Keratinocyte (primary cell): ENCODE measurements around the gene C1RL. TPM values are rescaled to one million over a fixed set of nuclear protein-coding genes. Genes with fewer than 3 reads are reported as not detected.

Source experiments
- DNase-seq: peaks from one replicate; pipeline ENCODE4 v3.0.0-alpha.2; 2011; ENCODE audit warnings: low read depth, missing footprints, low spot score
- FAIRE-seq: peaks from 2 replicates; lab custom pipeline; 2011; peaks lifted over from hg19 to GRCh38; lab: Jason Lieb, UNC
- H2AFZ ChIP-seq: 2 replicates; pipeline ENCODE4 v1.6.0; 2012; ENCODE audit warnings: low read length, control low read depth, inconsistent platforms; ENCODE audit not compliant: control insufficient read depth
- H3K27ac ChIP-seq: 2 replicates; pipeline ENCODE4 v1.5.1; 2011; ENCODE audit warnings: low read length; ENCODE audit not compliant: control insufficient read depth, insufficient read depth
- H3K27me3 ChIP-seq: 3 replicates; pipeline ENCODE4 v1.6.0; 2011; ENCODE audit warnings: low read length; ENCODE audit not compliant: control insufficient read depth, insufficient read depth; ENCODE audit errors: extremely low read depth
- H3K36me3 ChIP-seq, 2 experiments: 2 replicates in 1 of 2; 3 replicates in 1 of 2; pipeline ENCODE4 v1.5.1; 2011; ENCODE audit warnings: low read length in 2 of 2, mild to moderate bottlenecking in 1 of 2; ENCODE audit not compliant: control insufficient read depth in 2 of 2, insufficient read depth in 2 of 2; ENCODE audit errors: extremely low read depth in 1 of 2
- H3K4me1 ChIP-seq: 3 replicates; pipeline ENCODE4 v1.5.1; 2011; ENCODE audit warnings: low read length; ENCODE audit not compliant: control insufficient read depth, insufficient read depth; ENCODE audit errors: extremely low read depth
- H3K4me2 ChIP-seq: 3 replicates; pipeline ENCODE4 v1.6.0; 2011; ENCODE audit warnings: low read depth, low read length; ENCODE audit not compliant: control insufficient read depth, insufficient read depth; ENCODE audit errors: extremely low read depth
- H3K4me3 ChIP-seq, 3 experiments: fragments of 200-600 bp in 1 of 3; sonication (generic) in 1 of 3; 2 replicates in 2 of 3; 3 replicates in 1 of 3; pipeline ENCODE4 v1.5.1; 2011 to 2016; ENCODE audit warnings: low read length in 3 of 3, mild to moderate bottlenecking in 3 of 3, control low read depth in 2 of 3, inconsistent platforms in 1 of 3, low read depth in 1 of 3, mixed read lengths in 1 of 3, mixed run types in 1 of 3, moderate library complexity in 1 of 3; ENCODE audit not compliant: control insufficient read depth in 2 of 3, insufficient read depth in 2 of 3; ENCODE audit errors: extremely low read depth in 1 of 3
- H3K79me2 ChIP-seq: 2 replicates; pipeline ENCODE4 v1.6.0; 2012; ENCODE audit warnings: low read length; ENCODE audit not compliant: control insufficient read depth, insufficient read depth
- H3K9ac ChIP-seq: 3 replicates; pipeline ENCODE4 v1.6.0; 2011; ENCODE audit warnings: low read length; ENCODE audit not compliant: control insufficient read depth, insufficient read depth; ENCODE audit errors: extremely low read depth
- H3K9me1 ChIP-seq: 3 replicates; pipeline ENCODE4 v1.6.0; 2011; ENCODE audit warnings: low read length; ENCODE audit not compliant: control insufficient read depth, insufficient read depth; ENCODE audit errors: extremely low read depth
- H3K9me3 ChIP-seq: 2 replicates; pipeline ENCODE4 v1.5.1; 2012; ENCODE audit warnings: low read depth, low read length; ENCODE audit not compliant: control insufficient read depth
- H4K20me1 ChIP-seq: 3 replicates; pipeline ENCODE4 v1.6.0; 2011; ENCODE audit warnings: low read length; ENCODE audit not compliant: control insufficient read depth, insufficient read depth; ENCODE audit errors: extremely low read depth
- CTCF ChIP-seq, 3 experiments: IDR thresholded peaks in 1 of 3; conservative IDR thresholded peaks in 1 of 3; optimal IDR thresholded peaks in 1 of 3; 2 replicates in 2 of 3; 3 replicates in 1 of 3; pipeline versions ENCODE3 to v1.5.1; 2011; ENCODE audit warnings: low read length in 3 of 3, mild to moderate bottlenecking in 3 of 3, moderate library complexity in 2 of 3, control low read depth in 1 of 3, inconsistent platforms in 1 of 3; ENCODE audit not compliant: insufficient read depth in 2 of 3; ENCODE audit errors: extremely low read depth in 1 of 3
- EZH2 ChIP-seq: IDR thresholded peaks from one replicate; pipeline ENCODE4 v1.6.1; 2012; ENCODE audit warnings: inconsistent platforms, mild to moderate bottlenecking, low read length, moderate library complexity
- dilution Hi-C: fragments of 300-500 bp; cut with MboI; formaldehyde crosslinking; loops from one replicate; pipeline ENCODE4 v1.7.0; 2020; ENCODE audit warnings: low sequenced_read_pairs; ENCODE audit not compliant: extremely low pct_ligation_motif_present
- polyA plus RNA-seq, 5 experiments: library from polyadenylated mRNA; depleted of rRNA in 3 of 5; stranded (reverse) in 3 of 5; stranded (forward) in 1 of 5; unstranded in 1 of 5; fragments of >200 nt; gene quantifications; 1 replicate in 1 of 5; 2 replicates in 3 of 5; 3 replicates in 1 of 5; pipeline versions ENCODE4 v1.2.1 to v1.2.3, GENCODE V29; 2011 to 2012; ENCODE audit warnings: missing spikeins in 2 of 5, low read depth in 1 of 5, low replicate concordance in 1 of 5

C1RL gene
- polyA plus RNA-seq, 1 donor (not counting 4 experiments of a cell fraction or from before 2014, with no cell fraction given) = 9.3 TPM

GRCh38 chr12:7152818-7153217, 43.8 kb upstream of the C1RL start:
- Histone ChIP-seq H3K36me3 (peaks cover 16 to 28% of the 10 kb centered on the region in 2 experiments), H3K27ac (no peak overlapping the region), H4K20me1 (no peaks in the 10 kb centered on the region), H3K9me1 (no peaks in the 10 kb centered on the region), H3K27me3 (no peaks in the 10 kb centered on the region), H3K9ac (no peak overlapping the region), H2AFZ (no peak overlapping the region), H3K4me1 (peaks cover 16% of the 10 kb centered on the region), H3K79me2 (no peaks in the 10 kb centered on the region), H3K4me2 (no peak overlapping the region), H3K9me3 (no peaks in the 10 kb centered on the region), H3K4me3 (no peak overlapping the region)
- FAIRE-seq (no peak), DNase-seq (no peak)
- dilution Hi-C loops = no loop called here
- TF ChIP-seq EZH2 (no peak), CTCF (optimal IDR thresholded peaks at IDR 0.05 in 1 of 3, IDR thresholded peaks at IDR 0.05 in 1 of 3, conservative IDR thresholded peaks at IDR 0.05 in 1 of 3; ENCODE audit: extremely low read depth in 1 of 3, insufficient read depth in 2 of 3, low read length in 3 of 3) (no peak)

- Histone ChIP-seq H3K4me3 (no peak overlapping the region), H2AFZ (no peak overlapping the region), H3K36me3 (peaks cover 16 to 25% of the 10 kb centered on the region in 2 experiments), H3K9me3 (no peaks in the 10 kb centered on the region), H3K9ac (no peak overlapping the region), H3K27ac (no peak overlapping the region), H3K9me1 (no peaks in the 10 kb centered on the region), H3K4me1 (peaks cover 15% of the 10 kb centered on the region), H3K79me2 (no peaks in the 10 kb centered on the region), H4K20me1 (no peaks in the 10 kb centered on the region), H3K4me2 (no peak overlapping the region), H3K27me3 (no peaks in the 10 kb centered on the region)
- TF ChIP-seq CTCF (optimal IDR thresholded peaks at IDR 0.05 in 1 of 3, IDR thresholded peaks at IDR 0.05 in 1 of 3, conservative IDR thresholded peaks at IDR 0.05 in 1 of 3; ENCODE audit: extremely low read depth in 1 of 3, insufficient read depth in 2 of 3, low read length in 3 of 3) = no peak
- no peak for TF ChIP-seq EZH2
- dilution Hi-C loops = no loop called here
- DNase-seq (no peak), FAIRE-seq (no peak)
These were observed 42.5 kb upstream of the C1RL start for GRCh38 chr12:7151532-7151931.
